NCI-H1694 (cell line): ENCODE results near the gene ZSWIM5.
"Not testable (repeated sequence)": the region's sequence is repeated elsewhere in the genome, so short reads cannot be mapped to it uniquely, and the experiment has no call there.

ENCODE experiments used
- DNase-seq: peaks from one replicate; lab custom pipeline; 2025; lab: John Stamatoyannopoulos, UW

Gene ZSWIM5

GRCh38 chr1:45205910-45206721, at the start of gene ZSWIM5:
Gene ZSWIM5, minus strand, starts transcription at chr1:45206605. Its CDS starts 255 bp downstream, at chr1:45206350.
- peak; percentile 29 for DNase-seq

GRCh38 chr1:45254490-45254889, 48.1 kb upstream of the ZSWIM5 start:
- DNase-seq, result no peak

- no peak for DNase-seq
Measured at GRCh38 chr1:45250544-45250943, 44.1 kb upstream of the ZSWIM5 start.

GRCh38 chr1:45248004-45248403, 41.6 kb upstream of the ZSWIM5 start:
- not testable (repeated sequence) for DNase-seq

GRCh38 chr1:45246760-45247159, 40.4 kb upstream of the ZSWIM5 start:
- no peak for DNase-seq

- not testable (repeated sequence) for DNase-seq
Measured at GRCh38 chr1:45246359-45246758, 40.0 kb upstream of the ZSWIM5 start.

- no peak for DNase-seq
Measured at GRCh38 chr1:45244660-45245059, 38.3 kb upstream of the ZSWIM5 start.

- DNase-seq, result no peak
Measured at GRCh38 chr1:45243476-45244343, 37.3 kb upstream of the ZSWIM5 start.

- no peak for DNase-seq
Measured at GRCh38 chr1:45238846-45239245, 32.4 kb upstream of the ZSWIM5 start.

GRCh38 chr1:45236136-45236535, 29.7 kb upstream of the ZSWIM5 start:
- no peak for DNase-seq

- DNase-seq, result no peak
Measured at GRCh38 chr1:45230537-45230936, 24.1 kb upstream of the ZSWIM5 start.

- DNase-seq, result no peak
Measured at GRCh38 chr1:45225598-45225997, 19.2 kb upstream of the ZSWIM5 start.

- DNase-seq, result not testable (repeated sequence)
Measured at GRCh38 chr1:45223710-45224109, 17.3 kb upstream of the ZSWIM5 start.

GRCh38 chr1:45221716-45222115, 15.3 kb upstream of the ZSWIM5 start:
- no peak for DNase-seq

GRCh38 chr1:45216861-45217260, 10.5 kb upstream of the ZSWIM5 start:
- no peak for DNase-seq

- DNase-seq, result no peak
Measured at GRCh38 chr1:45216200-45216541, 9.8 kb upstream of the ZSWIM5 start.

- DNase-seq, result no peak
Measured at GRCh38 chr1:45215485-45216199, 9.2 kb upstream of the ZSWIM5 start.

GRCh38 chr1:45213892-45214291, 7.5 kb upstream of the ZSWIM5 start:
- DNase-seq, result no peak

- no peak for DNase-seq
Measured at GRCh38 chr1:45211076-45211475, 4.7 kb upstream of the ZSWIM5 start.

GRCh38 chr1:45206808-45207623, 611 bp upstream of the ZSWIM5 start:
- no peak for DNase-seq
